ENCODE measurements around the gene CAGE1.

GRCh38 chr6:7411328-7411727 lies 21.8 kb upstream of the CAGE1 start:
- no peak for TF ChIP-seq CTCF (IDR thresholded peaks at IDR 0.05; ENCODE audit: low read depth, low read length)
- no peak for TF ChIP-seq POLR2A (IDR thresholded peaks at IDR 0.05; ENCODE audit: extremely low read depth, insufficient read length)
